ENCODE data around the gene ABCA2. TPM values are rescaled to one million over a fixed set of nuclear protein-coding genes. Genes with fewer than 3 reads are reported as not detected.

Gene ABCA2
- total RNA-seq, 1 donor, result 20.3 TPM

- H3K79me2 ChIP-seq (ENCODE audit: insufficient read depth, low read length), result peaks cover 30% of the 10 kb centered on the region
- peak overlapping the region; percentile 89 for H2AFZ ChIP-seq (ENCODE audit: low read length)
- H3K4me3 ChIP-seq (ENCODE audit: insufficient read depth, low read length), result peak overlapping the region; percentile 83
- no peak overlapping the region for H3K27ac ChIP-seq (ENCODE audit: low read depth, low read length)
- DNase-seq (ENCODE audit: insufficient read length, low spot score, missing footprints), result peak; percentile 98
- H4K20me1 ChIP-seq (ENCODE audit: insufficient read depth, low read length), result peaks cover 36% of the 10 kb centered on the region
- H3K27me3 ChIP-seq (ENCODE audit: insufficient read depth, low read length), result peaks cover 31% of the 10 kb centered on the region
- peaks cover 15% of the 10 kb centered on the region for H3K4me1 ChIP-seq (ENCODE audit: insufficient read depth, low read length)
- H3K9me3 ChIP-seq (ENCODE audit: low read depth, low read length), result no peaks in the 10 kb centered on the region
- TF ChIP-seq CTCF (IDR thresholded peaks at IDR 0.05; ENCODE audit: extremely low read depth, low read depth, low read length), result no peak
- H3K4me2 ChIP-seq (ENCODE audit: insufficient read depth, low read length), result peak overlapping the region; percentile 93
- no peaks in the 10 kb centered on the region for H3K36me3 ChIP-seq (ENCODE audit: insufficient read depth, low read length)
These were observed 17.5 kb upstream of the ABCA2 start for GRCh38 chr9:137045294-137046087.

GRCh38 chr9:137044502-137045177, 16.6 kb upstream of the ABCA2 start:
- Histone ChIP-seq H2AFZ (ENCODE audit: low read length) (no peak overlapping the region), H3K4me3 (ENCODE audit: insufficient read depth, low read length) (peak overlapping the region; percentile 83), H3K79me2 (ENCODE audit: insufficient read depth, low read length) (peaks cover 30% of the 10 kb centered on the region), H3K27me3 (ENCODE audit: insufficient read depth, low read length) (peaks cover 23% of the 10 kb centered on the region), H3K27ac (ENCODE audit: low read depth, low read length) (no peak overlapping the region), H4K20me1 (ENCODE audit: insufficient read depth, low read length) (peaks cover 36% of the 10 kb centered on the region), H3K4me2 (ENCODE audit: insufficient read depth, low read length) (peak overlapping the region; percentile 83), H3K4me1 (ENCODE audit: insufficient read depth, low read length) (peaks cover 15% of the 10 kb centered on the region), H3K36me3 (ENCODE audit: insufficient read depth, low read length) (no peaks in the 10 kb centered on the region), H3K9me3 (ENCODE audit: low read depth, low read length) (no peaks in the 10 kb centered on the region)
- no peak for TF ChIP-seq CTCF (IDR thresholded peaks at IDR 0.05; ENCODE audit: extremely low read depth, low read depth, low read length)
- DNase-seq (ENCODE audit: insufficient read length, low spot score, missing footprints), result peak; percentile 97

- no peaks in the 10 kb centered on the region for H3K9me3 ChIP-seq (ENCODE audit: low read depth, low read length)
- peaks cover 31% of the 10 kb centered on the region for H4K20me1 ChIP-seq (ENCODE audit: insufficient read depth, low read length)
- no peak overlapping the region for H3K4me2 ChIP-seq (ENCODE audit: insufficient read depth, low read length)
- DNase-seq (ENCODE audit: insufficient read length, low spot score, missing footprints), result no peak
- TF ChIP-seq CTCF (IDR thresholded peaks at IDR 0.05; ENCODE audit: extremely low read depth, low read depth, low read length), result no peak
- H3K79me2 ChIP-seq (ENCODE audit: insufficient read depth, low read length), result peaks cover 30% of the 10 kb centered on the region
- no peak overlapping the region for H3K4me3 ChIP-seq (ENCODE audit: insufficient read depth, low read length)
- H3K27me3 ChIP-seq (ENCODE audit: insufficient read depth, low read length), result peaks cover 17% of the 10 kb centered on the region
- peaks cover 4% of the 10 kb centered on the region for H3K36me3 ChIP-seq (ENCODE audit: insufficient read depth, low read length)
- H3K4me1 ChIP-seq (ENCODE audit: insufficient read depth, low read length), result peaks cover 15% of the 10 kb centered on the region
- no peak overlapping the region for H2AFZ ChIP-seq (ENCODE audit: low read length)
- no peak overlapping the region for H3K27ac ChIP-seq (ENCODE audit: low read depth, low read length)
These were observed 16.0 kb upstream of the ABCA2 start for GRCh38 chr9:137044037-137044436.
